T-helper 1 cell treated with Interleukin-12 subunit alpha and Interleukin-12 subunit beta and Interleukin-4 antibody, amounts not matched to agents 30 μg/mL and 1 μg/mL, for 36 hours (primary cell): ENCODE measurements around the gene PEX11G.
"Not testable (repeated sequence)": the region's sequence is repeated elsewhere in the genome, so short reads cannot be mapped to it uniquely, and the experiment has no call there.

Experiments used
- H3K27ac Mint-ChIP-seq: one replicate; pipeline ENCODE4 v1.8.0; 2021; ENCODE audit warnings: mild to moderate bottlenecking, mixed read lengths
- H3K27me3 Mint-ChIP-seq: one replicate; pipeline ENCODE4 v1.8.0; 2021; ENCODE audit warnings: low read depth, mixed read lengths
- H3K36me3 Mint-ChIP-seq: one replicate; pipeline ENCODE4 v1.8.0; 2021; ENCODE audit warnings: low read depth, mixed read lengths
- H3K4me1 Mint-ChIP-seq: one replicate; pipeline ENCODE4 v1.8.0; 2021; ENCODE audit warnings: low read depth, mixed read lengths
- H3K4me3 Mint-ChIP-seq: one replicate; pipeline ENCODE4 v1.8.0; 2021; ENCODE audit warnings: mild to moderate bottlenecking, moderate library complexity, mixed read lengths
- H3K9me3 Mint-ChIP-seq: one replicate; pipeline ENCODE4 v1.8.0; 2021; ENCODE audit warnings: mixed read lengths

PEX11G gene

GRCh38 chr19:7454998-7455397 lies 33.8 kb downstream of the PEX11G start:
- peak overlapping the region; percentile 31 for H3K27ac Mint-ChIP-seq
- peaks cover 33% of the 10 kb centered on the region for H3K9me3 Mint-ChIP-seq
- H3K27me3 Mint-ChIP-seq: no peaks in the 10 kb centered on the region
- H3K4me3 Mint-ChIP-seq: no peak overlapping the region
- H3K4me1 Mint-ChIP-seq: no peaks in the 10 kb centered on the region
- peaks cover 60% of the 10 kb centered on the region for H3K36me3 Mint-ChIP-seq

- peaks cover 53% of the 10 kb centered on the region for H3K36me3 Mint-ChIP-seq
These were observed 38.3 kb downstream of the PEX11G start for GRCh38 chr19:7450243-7451223.

DNA sequence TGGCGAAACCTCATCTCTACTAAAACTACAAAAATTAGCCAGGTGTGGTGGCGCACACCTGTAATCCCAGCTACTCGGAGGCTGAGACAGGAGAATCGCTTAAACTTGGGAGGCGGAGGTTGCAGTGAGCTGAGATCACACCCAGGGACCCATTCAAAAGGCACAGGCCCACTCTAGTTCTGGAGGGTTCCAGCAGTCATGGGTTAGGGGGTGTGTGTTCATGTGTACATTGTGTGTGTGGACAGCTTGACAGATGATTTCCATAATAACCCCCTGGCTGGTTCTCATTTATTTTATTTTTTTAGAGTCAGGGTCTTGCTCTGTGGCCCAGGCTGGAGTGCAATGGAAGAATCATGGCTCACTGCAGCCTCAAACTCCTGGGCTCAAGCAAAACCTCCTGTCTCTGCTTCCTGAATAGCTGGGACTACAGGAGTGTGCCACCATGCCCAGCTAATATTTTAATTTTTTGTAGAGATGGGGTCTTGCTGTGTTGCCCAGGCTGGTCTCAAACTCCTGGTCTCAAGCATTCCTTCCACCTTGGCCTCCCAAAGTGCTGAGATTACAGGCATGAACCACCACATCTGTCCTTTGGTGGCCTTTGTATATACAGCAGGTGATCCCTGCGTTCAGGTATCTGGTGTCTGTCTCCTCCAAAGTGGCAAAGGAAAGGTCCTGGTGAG lies 39.3 kb downstream of the PEX11G start:
- not testable (repeated sequence) for H3K4me3 Mint-ChIP-seq, H3K4me1 Mint-ChIP-seq, H3K27me3 Mint-ChIP-seq, H3K27ac Mint-ChIP-seq
- Mint-ChIP-seq H3K36me3 (peaks cover 45% of the 10 kb centered on the region), H3K9me3 (peaks cover 22% of the 10 kb centered on the region)

More at GRCh38 chr19:7450243-7451223, 38.3 kb downstream of the PEX11G start:
- Mint-ChIP-seq H3K9me3 (peaks cover 32% of the 10 kb centered on the region), H3K4me1 (no peaks in the 10 kb centered on the region), H3K27ac (no peak overlapping the region), H3K4me3 (no peak overlapping the region), H3K27me3 (no peaks in the 10 kb centered on the region)

GRCh38 chr19:7447648-7448047 lies 41.2 kb downstream of the PEX11G start:
- peaks cover 10% of the 10 kb centered on the region for H3K9me3 Mint-ChIP-seq
- no peak overlapping the region for H3K27ac Mint-ChIP-seq
- no peaks in the 10 kb centered on the region for H3K27me3 Mint-ChIP-seq
- H3K4me1 Mint-ChIP-seq: no peaks in the 10 kb centered on the region
- no peak overlapping the region for H3K4me3 Mint-ChIP-seq
- H3K36me3 Mint-ChIP-seq: peaks cover 34% of the 10 kb centered on the region

- Mint-ChIP-seq H3K27me3 (no peaks in the 10 kb centered on the region), H3K36me3 (peaks cover 31% of the 10 kb centered on the region), H3K4me1 (no peaks in the 10 kb centered on the region), H3K4me3 (no peak overlapping the region), H3K27ac (no peak overlapping the region), H3K9me3 (peaks cover under 1% of the 10 kb centered on the region)
These were observed 43.7 kb downstream of the PEX11G start for GRCh38 chr19:7445104-7445503.

DNA sequence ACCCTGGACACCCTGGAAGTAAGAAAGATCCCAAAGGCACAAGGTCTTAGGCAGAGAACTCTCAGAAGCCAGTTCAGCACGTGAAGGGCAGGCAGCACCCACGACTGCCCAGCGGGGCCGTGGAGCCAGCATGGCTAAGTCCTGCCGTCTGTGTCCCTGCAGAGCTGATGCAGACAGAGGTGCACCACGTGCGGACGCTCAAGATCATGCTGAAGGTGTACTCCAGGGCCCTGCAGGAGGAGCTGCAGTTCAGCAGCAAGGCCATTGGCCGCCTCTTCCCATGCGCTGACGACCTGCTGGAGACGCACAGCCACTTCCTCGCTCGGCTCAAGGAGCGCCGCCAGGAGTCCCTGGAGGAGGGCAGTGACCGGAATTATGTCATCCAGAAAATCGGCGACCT lies 44.8 kb downstream of the PEX11G start:
- no peak overlapping the region for H3K27ac Mint-ChIP-seq
- H3K36me3 Mint-ChIP-seq: peaks cover 33% of the 10 kb centered on the region
- no peaks in the 10 kb centered on the region for H3K27me3 Mint-ChIP-seq
- no peaks in the 10 kb centered on the region for H3K9me3 Mint-ChIP-seq
- H3K4me3 Mint-ChIP-seq: no peak overlapping the region
- H3K4me1 Mint-ChIP-seq: no peaks in the 10 kb centered on the region

DNA sequence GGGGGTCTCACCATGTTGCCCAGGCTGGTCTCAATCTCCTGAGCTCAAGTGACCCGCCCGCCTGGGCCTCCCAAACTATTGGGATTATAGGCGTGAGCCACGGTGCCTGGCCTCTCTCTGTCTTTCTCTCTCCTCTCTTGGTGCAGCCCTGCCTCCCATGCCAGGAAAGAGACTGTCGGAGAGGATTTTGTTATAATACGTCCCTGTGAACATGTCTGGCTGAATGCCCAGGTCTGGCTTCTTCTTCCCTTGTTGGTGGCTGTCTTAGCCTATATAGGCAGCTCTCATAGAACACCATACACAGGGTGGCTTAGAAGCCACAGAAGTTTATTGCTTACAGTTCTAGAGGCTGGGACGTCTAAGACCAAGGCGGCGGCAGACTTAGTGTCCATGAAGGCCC lies 46.4 kb downstream of the PEX11G start:
- H3K27ac Mint-ChIP-seq: no peak overlapping the region
- no peak overlapping the region for H3K4me3 Mint-ChIP-seq
- no peaks in the 10 kb centered on the region for H3K9me3 Mint-ChIP-seq
- H3K27me3 Mint-ChIP-seq: no peaks in the 10 kb centered on the region
- H3K4me1 Mint-ChIP-seq: no peaks in the 10 kb centered on the region
- H3K36me3 Mint-ChIP-seq: peaks cover 26% of the 10 kb centered on the region

DNA sequence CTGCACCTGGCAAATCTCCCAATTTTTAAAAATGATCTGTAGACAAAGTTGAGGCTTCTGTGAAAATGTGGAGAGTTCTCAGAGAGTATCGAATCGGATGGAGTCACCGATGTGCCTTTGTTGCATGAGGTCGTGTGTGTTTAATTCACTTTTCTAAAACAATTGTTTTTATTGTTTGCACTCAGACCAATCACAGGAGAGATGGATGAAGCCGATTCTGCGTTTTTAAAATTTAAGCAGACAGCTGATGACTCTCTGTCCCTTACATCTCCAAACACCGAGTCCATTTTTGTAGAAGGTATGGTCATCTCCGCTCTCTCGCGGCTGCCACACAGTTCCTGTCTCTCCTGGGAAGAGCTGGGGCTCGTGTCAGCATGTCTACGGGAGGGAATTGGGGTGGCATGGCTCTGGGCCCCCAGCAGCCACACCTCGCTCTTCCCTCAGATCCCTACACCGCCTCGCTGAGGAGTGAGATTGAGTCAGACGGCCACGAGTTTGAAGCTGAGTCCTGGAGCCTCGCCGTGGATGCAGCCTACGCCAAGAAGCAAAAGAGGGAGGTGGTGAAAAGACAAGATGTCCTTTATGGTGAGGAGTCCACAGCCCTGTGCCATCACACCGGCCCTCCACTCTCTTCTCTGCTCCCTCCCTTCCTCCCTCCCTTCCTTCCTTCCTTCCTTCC lies 47.2 kb downstream of the PEX11G start:
- Mint-ChIP-seq H3K9me3 (no peaks in the 10 kb centered on the region), H3K36me3 (peaks cover 21% of the 10 kb centered on the region), H3K27ac (no peak overlapping the region), H3K4me1 (no peaks in the 10 kb centered on the region), H3K4me3 (no peak overlapping the region), H3K27me3 (no peaks in the 10 kb centered on the region)

GRCh38 chr19:7440188-7440975 lies 48.5 kb downstream of the PEX11G start:
- no peaks in the 10 kb centered on the region for H3K27me3 Mint-ChIP-seq
- no peaks in the 10 kb centered on the region for H3K4me1 Mint-ChIP-seq
- peaks cover 20% of the 10 kb centered on the region for H3K36me3 Mint-ChIP-seq
- H3K27ac Mint-ChIP-seq: no peak overlapping the region
- no peaks in the 10 kb centered on the region for H3K9me3 Mint-ChIP-seq
- no peak overlapping the region for H3K4me3 Mint-ChIP-seq

- Mint-ChIP-seq H3K27me3 (no peaks in the 10 kb centered on the region), H3K4me1 (no peaks in the 10 kb centered on the region), H3K9me3 (no peaks in the 10 kb centered on the region), H3K27ac (no peak overlapping the region), H3K4me3 (no peak overlapping the region), H3K36me3 (peaks cover 2% of the 10 kb centered on the region)
These were observed 53.2 kb downstream of the PEX11G start for GRCh38 chr19:7435586-7435985.

GRCh38 chr19:7434391-7434790 lies 54.4 kb downstream of the PEX11G start:
- H3K4me3 Mint-ChIP-seq: no peak overlapping the region
- H3K27me3 Mint-ChIP-seq: no peaks in the 10 kb centered on the region
- H3K36me3 Mint-ChIP-seq: no peaks in the 10 kb centered on the region
- H3K27ac Mint-ChIP-seq: no peak overlapping the region
- no peaks in the 10 kb centered on the region for H3K9me3 Mint-ChIP-seq
- H3K4me1 Mint-ChIP-seq: no peaks in the 10 kb centered on the region

DNA sequence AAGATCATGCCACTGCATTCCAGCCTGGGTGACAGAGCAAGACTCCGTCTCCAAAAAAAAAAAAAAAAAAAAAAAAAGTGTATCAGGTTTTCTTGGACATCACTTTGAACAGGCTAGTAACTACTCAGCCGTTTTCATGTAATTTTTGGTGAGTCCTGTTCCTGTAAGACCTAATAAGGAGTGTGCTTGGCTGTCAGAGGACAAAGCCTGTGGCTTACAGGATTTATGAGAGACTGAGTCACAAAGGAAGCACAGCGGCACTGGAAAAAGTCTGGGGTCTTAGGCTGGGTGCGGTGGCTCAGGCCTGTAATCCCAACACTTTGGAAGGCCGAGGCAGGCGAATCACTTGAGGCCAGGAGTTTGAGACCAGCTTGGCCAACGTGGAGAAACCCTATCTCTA lies 55.4 kb downstream of the PEX11G start:
- not testable (repeated sequence) for H3K27me3 Mint-ChIP-seq, H3K27ac Mint-ChIP-seq, H3K9me3 Mint-ChIP-seq, H3K36me3 Mint-ChIP-seq, H3K4me1 Mint-ChIP-seq, H3K4me3 Mint-ChIP-seq

DNA sequence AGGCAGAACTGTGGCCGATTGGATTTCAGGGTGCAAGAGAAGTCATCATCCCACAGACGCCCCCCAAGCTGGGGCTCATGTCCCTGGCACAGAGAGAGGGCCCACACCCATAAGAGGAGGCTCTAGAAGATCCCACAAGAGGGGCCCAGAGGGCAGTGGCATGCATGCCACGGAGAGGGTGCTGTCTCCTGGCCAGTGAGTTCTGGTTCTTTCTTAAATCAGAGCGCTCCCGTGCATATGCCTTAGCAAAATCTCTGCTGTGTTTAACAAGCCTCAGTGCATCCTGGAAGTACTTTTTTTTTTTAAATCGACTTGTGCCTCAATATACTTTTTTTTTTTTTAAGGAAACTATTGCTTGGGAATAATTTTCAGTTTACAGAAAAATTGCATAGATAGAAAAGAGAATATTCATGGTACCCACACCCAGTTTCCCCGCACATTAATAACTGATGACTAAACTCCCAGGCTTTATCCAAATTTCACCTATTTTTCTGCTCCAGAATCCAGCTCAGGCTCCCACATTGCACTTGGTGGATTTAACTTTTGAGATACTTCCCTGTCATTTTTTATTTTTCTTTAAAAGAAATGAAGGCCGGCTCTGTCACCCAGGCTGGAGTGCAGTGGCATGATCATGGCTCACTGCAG lies 59.1 kb downstream of the PEX11G start:
- no peak overlapping the region for H3K27ac Mint-ChIP-seq
- peaks cover 11% of the 10 kb centered on the region for H3K4me1 Mint-ChIP-seq
- H3K4me3 Mint-ChIP-seq: no peak overlapping the region
- H3K36me3 Mint-ChIP-seq: no peaks in the 10 kb centered on the region
- no peaks in the 10 kb centered on the region for H3K9me3 Mint-ChIP-seq
- no peaks in the 10 kb centered on the region for H3K27me3 Mint-ChIP-seq
